SH-SY5Y (cell line): ENCODE measurements around the gene OPCML.
A peak's percentile ranks its signal among the peaks of the same experiment; 100 is the strongest.

Experiments
- GATA2 ChIP-seq: IDR thresholded peaks from 2 replicates; pipeline ENCODE4 v1.6.1; 2011; ENCODE audit warnings: mild to moderate bottlenecking, low read depth, low read length
- GATA3 ChIP-seq: IDR thresholded peaks from 2 replicates; pipeline ENCODE4 v1.6.1; 2011; ENCODE audit warnings: low read depth, mild to moderate bottlenecking, low read length, moderate library complexity

DNA sequence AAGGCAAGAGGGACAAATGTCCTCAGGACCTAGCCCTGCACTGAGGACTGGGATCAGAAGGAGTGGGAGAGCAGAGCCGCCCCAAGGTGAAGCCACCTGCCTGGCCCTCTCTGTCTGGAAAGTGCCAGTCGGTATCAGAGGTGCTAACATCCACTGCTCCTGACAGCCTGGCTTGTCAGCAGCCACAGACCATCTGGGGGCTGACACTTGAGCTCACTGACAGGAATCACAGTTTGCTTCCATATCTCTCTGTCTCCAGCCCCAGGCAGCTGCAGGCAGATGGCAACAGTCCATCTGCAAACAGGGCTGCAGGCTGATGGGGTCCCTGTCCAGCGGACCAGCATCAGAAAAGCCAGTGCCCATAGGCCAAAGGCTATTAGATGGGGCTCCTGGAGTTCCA is 5.5 kb downstream of the OPCML start:
- no peak for TF ChIP-seq GATA3
- peak; percentile 45 for TF ChIP-seq GATA2
